ENCODE results near the gene XRCC1. TPM values are rescaled to one million over a fixed set of nuclear protein-coding genes. Genes with fewer than 3 reads are reported as not detected.

Gene XRCC1
- polyA plus RNA-seq, 1 donor from 2014 or later, result 18.6 TPM

GRCh38 chr19:43595999-43596841 is 20.9 kb upstream of the XRCC1 start, which contains the start of the genes IRGQ and ZNF576:
TSS of gene IRGQ (minus strand) at chr19:43596134. CDS start at chr19:43595338, 796 bp downstream.
TSS of gene ZNF576 (plus strand) at chr19:43596595. CDS start at chr19:43597109, 514 bp downstream.
- Histone ChIP-seq H3F3A (ENCODE audit: insufficient read depth, low read length, poor library complexity, severe bottlenecking) (no peaks in the 10 kb centered on the region), H2AFZ (ENCODE audit: low read depth, low read length) (peak within 1 kb of the TSS; percentile 48), H3K9me3 (ENCODE audit: low read length) (no peaks in the 10 kb centered on the region), H3K27ac (ENCODE audit: low read length) (peak within 1 kb of the TSS; percentile 99), H3K9me2 (ENCODE audit: insufficient read depth, low read length) (no peaks in the 10 kb centered on the region), H3K27me3 (ENCODE audit: insufficient read depth, low read depth, low read length) (no peaks in the 10 kb centered on the region), H3K4me2 (ENCODE audit: low read length) (peak within 1 kb of the TSS; percentile 95), H3K9ac (ENCODE audit: low read length) (peak within 1 kb of the TSS; percentile 99), H3K4me3 (ENCODE audit: low read length) (peak within 1 kb of the TSS; percentile 99), H4K20me1 (ENCODE audit: insufficient read depth) (peaks cover 4% of the 10 kb centered on the region), H3K79me2 (replicated peaks; ENCODE audit: insufficient read depth, low read length) (peaks cover 42% of the 10 kb centered on the region), H3K36me3 (ENCODE audit: insufficient read depth, low read length) (no peaks in the 10 kb centered on the region)
- TF ChIP-seq POLR2AphosphoS5 (IDR thresholded peaks at IDR 0.05), result peak; percentile 93
- TF ChIP-seq REST (IDR thresholded peaks at IDR 0.05; ENCODE audit: borderline replicate concordance), result peak; percentile 63
- peak; percentile 56 for TF ChIP-seq CTCF (IDR thresholded peaks at IDR 0.05; ENCODE audit: poor library complexity, severe bottlenecking)
- peak; percentile 69 for TF ChIP-seq SMC3 (conservative IDR thresholded peaks at IDR 0.05; ENCODE audit: poor library complexity)
- TF ChIP-seq TAF1 (IDR thresholded peaks at IDR 0.05; ENCODE audit: low read depth), result peak; percentile 13
- peak; percentile 44 for TF ChIP-seq RAD21 (conservative IDR thresholded peaks at IDR 0.05)
- peak; percentile 79 for TF ChIP-seq MXI1 (conservative IDR thresholded peaks at IDR 0.05; ENCODE audit: poor library complexity, severe bottlenecking)
- no peak for TF ChIP-seq EZH2 (IDR thresholded peaks at IDR 0.05; ENCODE audit: borderline replicate concordance, insufficient read depth, low read length, poor library complexity, severe bottlenecking)
- TF ChIP-seq EP300 (conservative IDR thresholded peaks at IDR 0.05; ENCODE audit: poor library complexity, severe bottlenecking), result peak; percentile 74

- Histone ChIP-seq H4K20me1 (ENCODE audit: insufficient read depth) (peaks cover 4% of the 10 kb centered on the region), H3K9ac (ENCODE audit: low read length) (peak overlapping the region; percentile 99), H3K9me2 (ENCODE audit: insufficient read depth, low read length) (no peaks in the 10 kb centered on the region), H3K36me3 (ENCODE audit: insufficient read depth, low read length) (no peaks in the 10 kb centered on the region), H3K27me3 (ENCODE audit: insufficient read depth, low read depth, low read length) (no peaks in the 10 kb centered on the region), H3F3A (ENCODE audit: insufficient read depth, low read length, poor library complexity, severe bottlenecking) (no peaks in the 10 kb centered on the region), H2AFZ (ENCODE audit: low read depth, low read length) (peak overlapping the region; percentile 48), H3K9me3 (ENCODE audit: low read length) (no peaks in the 10 kb centered on the region), H3K79me2 (replicated peaks; ENCODE audit: insufficient read depth, low read length) (peaks cover 42% of the 10 kb centered on the region), H3K4me2 (ENCODE audit: low read length) (peak overlapping the region; percentile 60), H3K27ac (ENCODE audit: low read length) (peak overlapping the region; percentile 99), H3K4me3 (ENCODE audit: low read length) (peak overlapping the region; percentile 99)
- TF ChIP-seq MXI1 (conservative IDR thresholded peaks at IDR 0.05; ENCODE audit: poor library complexity, severe bottlenecking) (peak; percentile 28), RAD21 (conservative IDR thresholded peaks at IDR 0.05) (peak; percentile 9), REST (IDR thresholded peaks at IDR 0.05; ENCODE audit: borderline replicate concordance) (peak; percentile 74), EZH2 (IDR thresholded peaks at IDR 0.05; ENCODE audit: borderline replicate concordance, insufficient read depth, low read length, poor library complexity, severe bottlenecking) (no peak)
These were observed 20.3 kb upstream of the XRCC1 start for GRCh38 chr19:43595605-43595998.

Measured in neural cell (in vitro differentiated cells).